Measurements from ENCODE around the gene TNFSF18. TPM values are rescaled to one million over a fixed set of nuclear protein-coding genes. Genes with fewer than 3 reads are reported as not detected.

TNFSF18 gene
- total and polyA plus RNA-seq, 8 donors = 0.09 TPM; not detected in 7

- TF ChIP-seq CTCF (IDR thresholded peaks at IDR 0.05) = no peak
- H3K27ac ChIP-seq = peak overlapping the region in 1 of 4 donors; percentile 16
- H3K36me3 ChIP-seq = no peaks in the 10 kb centered on the region
- no peaks in the 10 kb centered on the region for H3K27me3 ChIP-seq
- intact Hi-C loops (cut with DNase I) = no loop called here
- WGBS, 2 donors = 42 to 53% methylated on average over 3 of the region's 3 CpGs
- ATAC-seq = peak in 1 of 4 donors; percentile 56
- DNase-seq = no peak
- no peak for FAIRE-seq
- no peak overlapping the region for H3K4me3 ChIP-seq
- H3K4me1 ChIP-seq = no peaks in the 10 kb centered on the region
- no peaks in the 10 kb centered on the region for H3K9me3 ChIP-seq
These were observed 13.3 kb upstream of the TNFSF18 start for GRCh38 chr1:173064011-173064410.

GRCh38 chr1:173063171-173063570 lies 12.4 kb upstream of the TNFSF18 start:
- intact Hi-C loops (cut with DNase I) = no loop called here
- Histone ChIP-seq H3K9me3 (no peaks in the 10 kb centered on the region), H3K27ac (no peak overlapping the region), H3K4me3 (no peak overlapping the region), H3K27me3 (no peaks in the 10 kb centered on the region), H3K36me3 (no peaks in the 10 kb centered on the region), H3K4me1 (no peaks in the 10 kb centered on the region)
- ATAC-seq (no peak), DNase-seq (no peak), FAIRE-seq (no peak)
- WGBS, 2 donors = 56 to 72% methylated on average over 1 of the region's 1 CpG
- no peak for TF ChIP-seq CTCF (IDR thresholded peaks at IDR 0.05)

GRCh38 chr1:173062150-173062938 lies 11.6 kb upstream of the TNFSF18 start:
- ATAC-seq = peak in 2 of 4 donors; percentile 40 to 44
- Histone ChIP-seq H3K27ac (no peak overlapping the region), H3K4me3 (no peak overlapping the region), H3K27me3 (no peaks in the 10 kb centered on the region), H3K4me1 (no peaks in the 10 kb centered on the region), H3K9me3 (no peaks in the 10 kb centered on the region), H3K36me3 (no peaks in the 10 kb centered on the region)
- no peak for TF ChIP-seq CTCF (IDR thresholded peaks at IDR 0.05)
- intact Hi-C loops (cut with DNase I) = no loop called here
- WGBS, 2 donors = 92 to 95% methylated on average over 1 of the region's 1 CpG
- DNase-seq = no peak
- no peak for FAIRE-seq

GRCh38 chr1:173058556-173058955 lies 7.8 kb upstream of the TNFSF18 start:
- Histone ChIP-seq H3K4me3 (no peak overlapping the region), H3K27me3 (no peaks in the 10 kb centered on the region), H3K27ac (no peak overlapping the region), H3K9me3 (no peaks in the 10 kb centered on the region), H3K36me3 (no peaks in the 10 kb centered on the region), H3K4me1 (no peaks in the 10 kb centered on the region)
- FAIRE-seq (no peak), DNase-seq (no peak), ATAC-seq (no peak)
- no peak for TF ChIP-seq CTCF (IDR thresholded peaks at IDR 0.05)
- WGBS, 2 donors = 77 to 79% methylated on average over 1 of the region's 1 CpG
- intact Hi-C loops (cut with DNase I) = no loop called here

GRCh38 chr1:173057984-173058383 lies 7.2 kb upstream of the TNFSF18 start:
- no peak for ATAC-seq
- TF ChIP-seq CTCF (IDR thresholded peaks at IDR 0.05) = no peak

More at GRCh38 chr1:173057984-173058383, 7.2 kb upstream of the TNFSF18 start:
- H3K9me3 ChIP-seq = no peaks in the 10 kb centered on the region
- no peak overlapping the region for H3K4me3 ChIP-seq
- DNase-seq (no peak), FAIRE-seq (no peak)
- H3K27ac ChIP-seq = no peak overlapping the region
- H3K4me1 ChIP-seq = peaks cover 0 to 2% (median under 1%) of the 10 kb centered on the region in 3 donors
- no peaks in the 10 kb centered on the region for H3K27me3 ChIP-seq
- H3K36me3 ChIP-seq = no peaks in the 10 kb centered on the region
- intact Hi-C loops (cut with DNase I) = no loop called here

All from pancreas (tissue), 10 donors.